ENCODE measurements around the gene PILRA.
"Not testable (repeated sequence)": the region's sequence is repeated elsewhere in the genome, so short reads cannot be mapped to it uniquely, and the experiment has no call there.

The PILRA gene

GRCh38 chr7:100373261-100373831 is at the start of gene PILRA:
Gene PILRA (plus strand): TSS chr7:100373487. CDS start chr7:100373657, 170 bp downstream.
- Mint-ChIP-seq H3K36me3 (ENCODE audit: low read depth) (no peaks in the 10 kb centered on the region), H3K4me1 (ENCODE audit: low read depth) (peaks cover 47% of the 10 kb centered on the region), H3K27me3 (no peaks in the 10 kb centered on the region), H3K27ac (peak within 1 kb of the TSS; percentile 87), H3K9me3 (no peaks in the 10 kb centered on the region), H3K4me3 (no peak within 1 kb of the TSS)

DNA sequence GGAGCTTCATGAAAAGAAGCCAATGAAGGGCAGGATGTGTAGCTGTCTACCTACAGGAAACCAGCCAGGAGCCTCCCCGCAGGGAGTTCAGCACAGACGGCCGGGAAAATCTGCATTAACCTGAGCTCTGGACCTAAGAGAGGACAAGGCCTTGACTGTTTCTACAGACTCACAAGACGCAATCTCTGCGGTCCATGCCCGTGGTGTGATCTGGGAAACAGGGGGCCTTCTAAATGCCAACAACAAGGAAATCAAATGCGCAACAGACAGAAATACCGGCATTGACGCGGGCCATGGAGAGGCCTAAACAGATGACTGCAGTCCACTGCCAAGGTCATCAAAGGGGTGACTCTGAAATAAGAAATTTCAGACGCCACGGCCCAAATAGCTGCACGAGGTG is 49.1 kb upstream of the PILRA start:
- not testable (repeated sequence) for H3K9me3 Mint-ChIP-seq; H3K27ac Mint-ChIP-seq; H3K4me1 Mint-ChIP-seq (ENCODE audit: low read depth); H3K27me3 Mint-ChIP-seq; H3K4me3 Mint-ChIP-seq
- peaks cover 33% of the 10 kb centered on the region for H3K36me3 Mint-ChIP-seq (ENCODE audit: low read depth)

DNA sequence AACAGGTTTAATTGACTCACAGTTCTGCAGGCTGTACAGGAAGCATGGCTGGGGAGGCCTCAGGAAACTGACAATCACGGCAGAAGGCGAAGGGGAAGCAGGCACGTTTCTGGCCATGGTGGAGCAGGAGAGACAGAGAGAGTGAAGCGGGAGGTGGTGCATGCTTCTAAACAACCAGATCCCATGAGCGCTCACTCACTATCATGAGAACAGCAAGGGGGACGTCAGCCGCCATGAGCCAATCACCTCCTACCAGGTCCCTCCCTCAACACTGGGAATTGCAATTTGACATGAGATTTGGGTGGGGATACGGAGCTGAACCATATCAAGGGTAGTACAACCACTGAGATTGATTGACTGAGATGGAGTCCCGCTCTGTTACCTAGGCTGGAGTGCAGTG is 47.6 kb upstream of the PILRA start:
- peaks cover 38% of the 10 kb centered on the region for H3K36me3 Mint-ChIP-seq (ENCODE audit: low read depth)
- not testable (repeated sequence) for H3K4me1 Mint-ChIP-seq (ENCODE audit: low read depth); H3K27ac Mint-ChIP-seq; H3K4me3 Mint-ChIP-seq; H3K9me3 Mint-ChIP-seq; H3K27me3 Mint-ChIP-seq

DNA sequence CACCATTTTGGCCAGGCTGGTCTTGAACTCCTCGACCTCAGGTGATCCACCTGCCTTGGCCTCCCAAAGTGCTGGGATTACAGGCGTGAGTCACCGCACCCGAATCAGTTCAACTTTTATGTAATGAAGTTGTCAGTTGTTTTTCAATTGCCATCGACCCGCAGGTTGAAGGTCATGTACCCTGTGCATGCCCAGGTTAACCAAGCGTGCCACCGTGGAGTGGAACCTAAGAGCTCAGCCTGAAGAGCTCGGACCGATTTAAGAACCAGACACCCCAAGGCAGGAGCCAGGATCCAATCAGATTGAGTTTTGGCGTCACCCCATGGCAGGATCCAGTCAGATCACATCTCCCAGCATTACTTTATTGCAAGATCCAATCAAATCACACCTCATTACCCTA is 46.4 kb upstream of the PILRA start:
- H3K9me3 Mint-ChIP-seq; H3K27me3 Mint-ChIP-seq; H3K4me3 Mint-ChIP-seq; H3K4me1 Mint-ChIP-seq (ENCODE audit: low read depth); H3K27ac Mint-ChIP-seq: not testable (repeated sequence)
- H3K36me3 Mint-ChIP-seq (ENCODE audit: low read depth), result peaks cover 38% of the 10 kb centered on the region

DNA sequence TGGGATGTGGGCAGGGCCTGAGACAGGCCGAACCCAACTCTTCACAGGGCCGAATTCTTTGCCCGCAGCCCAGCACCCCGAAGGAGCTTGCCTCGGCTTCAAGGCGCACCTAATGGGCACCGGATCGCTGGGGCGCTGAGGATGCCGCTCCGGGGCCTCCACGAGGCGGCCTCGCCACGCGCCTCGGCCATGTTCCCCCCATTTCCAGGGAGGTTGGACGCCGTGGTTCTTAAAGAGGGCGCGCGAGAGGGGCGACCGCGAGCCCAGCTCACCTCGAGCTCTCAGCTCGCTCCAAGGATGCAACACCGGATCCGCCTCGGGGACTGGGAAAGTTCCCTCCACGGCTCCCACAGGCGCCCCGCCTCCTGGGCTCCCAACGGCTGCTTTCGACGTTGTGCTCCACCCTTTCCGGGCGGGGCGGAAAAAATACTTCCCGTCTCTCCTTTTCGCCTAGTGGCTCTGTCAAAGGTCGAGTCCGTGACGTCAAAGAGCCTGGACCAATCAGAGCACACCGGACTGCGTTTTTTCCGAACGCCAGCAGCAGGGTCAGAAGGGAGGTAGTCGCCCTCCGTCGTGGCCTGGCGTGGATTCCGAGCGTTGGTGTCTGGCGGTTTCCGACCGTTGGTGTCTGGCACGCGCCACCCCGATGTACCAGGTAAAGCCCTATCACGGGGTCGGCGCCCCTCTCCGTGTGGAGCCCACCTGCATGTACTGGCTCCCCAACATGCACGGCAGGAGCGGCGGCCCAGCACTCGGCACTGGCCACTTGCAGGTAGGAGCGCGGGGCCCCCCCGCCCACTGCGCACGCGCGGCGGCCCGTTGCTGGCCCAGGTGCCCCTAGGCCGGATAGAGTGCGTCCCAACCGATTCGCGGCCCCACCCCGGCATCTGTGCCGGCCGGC is 37.5 kb upstream of the PILRA start:
- not testable (repeated sequence) for H3K9me3 Mint-ChIP-seq, H3K27me3 Mint-ChIP-seq
- H3K36me3 Mint-ChIP-seq (ENCODE audit: low read depth), result peaks cover 36% of the 10 kb centered on the region
- H3K4me3 Mint-ChIP-seq, result peak overlapping the region; percentile 95
- peak overlapping the region; percentile 92 for H3K27ac Mint-ChIP-seq
- H3K4me1 Mint-ChIP-seq (ENCODE audit: low read depth), result peaks cover 43% of the 10 kb centered on the region

DNA sequence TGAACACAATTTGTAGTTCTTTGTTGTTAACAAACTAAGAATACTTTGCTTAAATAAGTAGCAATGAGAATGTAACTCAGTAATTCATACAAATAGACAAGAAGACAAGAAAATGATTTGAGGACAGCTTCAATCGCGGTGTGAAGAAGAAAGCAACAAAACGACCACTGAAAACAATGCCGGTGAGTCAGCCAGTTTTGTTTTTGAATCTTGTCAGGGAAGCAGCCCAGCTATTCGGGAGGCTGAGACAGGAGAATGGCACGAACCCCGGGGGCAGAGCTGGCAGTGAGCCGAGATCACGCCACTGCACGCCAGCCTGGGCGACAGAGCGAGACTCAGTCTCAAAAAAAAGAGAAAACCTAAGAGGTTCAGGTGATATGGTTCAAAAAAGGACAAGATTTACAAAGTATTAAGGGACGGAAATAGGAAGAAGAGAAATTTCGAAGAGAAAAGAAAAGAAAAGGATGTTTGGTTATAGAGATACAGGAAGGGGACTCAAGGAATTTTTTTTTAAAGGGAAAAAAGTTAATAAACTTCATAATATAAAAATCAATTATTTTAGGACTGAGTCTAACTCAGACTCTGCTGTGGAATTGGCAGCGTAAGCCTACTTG is 35.1 kb upstream of the PILRA start:
- Mint-ChIP-seq H3K4me3 (peak overlapping the region; percentile 81), H3K4me1 (ENCODE audit: low read depth) (peaks cover 56% of the 10 kb centered on the region), H3K36me3 (ENCODE audit: low read depth) (peaks cover 50% of the 10 kb centered on the region), H3K27ac (peak overlapping the region; percentile 67)
- H3K27me3 Mint-ChIP-seq, H3K9me3 Mint-ChIP-seq: not testable (repeated sequence)

DNA sequence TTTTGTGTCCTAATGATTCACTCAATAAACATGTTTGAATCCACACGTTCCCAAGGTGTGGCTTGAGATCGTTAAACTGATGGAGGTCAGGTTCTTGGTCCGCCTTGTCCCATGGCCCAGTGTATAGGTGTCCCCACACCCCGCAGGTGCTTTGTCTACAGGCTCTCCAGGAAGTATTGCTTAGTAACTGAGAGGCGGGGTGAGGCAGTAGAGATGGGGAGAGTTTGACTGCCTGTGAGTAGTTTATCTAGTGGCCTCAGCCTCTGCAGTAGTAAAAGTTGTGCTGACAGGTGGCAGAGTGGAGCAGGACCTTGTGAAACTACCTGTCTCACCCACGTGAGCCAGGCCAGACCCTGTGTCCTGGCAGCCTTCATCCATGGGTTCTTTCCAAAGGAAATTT is 32.0 kb upstream of the PILRA start:
- Mint-ChIP-seq H3K27ac (peak overlapping the region; percentile 54), H3K36me3 (ENCODE audit: low read depth) (peaks cover 55% of the 10 kb centered on the region), H3K4me1 (ENCODE audit: low read depth) (peaks cover 70% of the 10 kb centered on the region)
- not testable (repeated sequence) for H3K27me3 Mint-ChIP-seq, H3K9me3 Mint-ChIP-seq, H3K4me3 Mint-ChIP-seq

DNA sequence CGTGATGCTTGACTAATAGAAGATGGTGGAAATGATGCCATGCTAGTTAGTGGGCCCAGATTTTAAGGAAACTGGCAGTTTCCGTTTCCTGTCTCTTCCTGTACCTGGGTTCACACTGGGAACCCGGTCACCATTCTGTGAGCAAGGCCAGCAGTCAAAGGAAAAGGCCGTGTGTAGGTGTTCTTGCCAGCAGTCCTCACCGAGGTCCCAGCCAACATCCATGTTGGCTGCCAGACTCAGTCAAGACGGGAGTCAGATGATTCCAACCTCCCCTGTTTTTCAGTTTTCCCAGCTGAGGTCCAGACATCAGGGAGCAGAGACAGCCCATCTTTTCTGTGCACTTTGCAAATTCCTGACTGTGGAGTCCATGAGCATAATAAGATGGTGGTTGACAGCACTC is 30.5 kb upstream of the PILRA start:
- H3K27me3 Mint-ChIP-seq, result no peaks in the 10 kb centered on the region
- no peaks in the 10 kb centered on the region for H3K9me3 Mint-ChIP-seq
- H3K4me1 Mint-ChIP-seq (ENCODE audit: low read depth), result peaks cover 67% of the 10 kb centered on the region
- H3K4me3 Mint-ChIP-seq, result no peak overlapping the region
- peaks cover 65% of the 10 kb centered on the region for H3K36me3 Mint-ChIP-seq (ENCODE audit: low read depth)
- peak overlapping the region; percentile 61 for H3K27ac Mint-ChIP-seq

DNA sequence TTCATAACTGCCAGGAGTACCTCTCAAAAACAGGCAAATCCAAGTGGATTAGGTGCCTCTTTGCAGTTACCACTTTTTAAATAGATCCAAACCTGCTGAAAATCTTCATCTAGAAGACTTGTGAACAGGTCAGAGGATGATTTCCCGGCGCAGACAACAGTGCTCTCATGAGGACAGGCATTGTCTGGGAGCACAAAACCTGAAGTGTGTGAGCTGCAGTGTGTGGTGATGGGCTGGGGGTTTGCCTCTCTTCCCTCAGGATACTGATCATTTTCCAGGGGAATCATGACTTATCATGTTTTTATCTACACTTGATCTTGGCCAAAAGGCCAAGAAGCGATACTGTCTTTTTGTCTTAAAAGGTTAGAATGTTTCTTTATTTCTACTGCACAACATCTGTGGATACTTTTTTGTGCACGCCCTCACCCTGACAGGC is 29.1 kb upstream of the PILRA start:
- H3K9me3 Mint-ChIP-seq, H3K27me3 Mint-ChIP-seq: not testable (repeated sequence)
- Mint-ChIP-seq H3K27ac (peak overlapping the region; percentile 96), H3K36me3 (ENCODE audit: low read depth) (peaks cover 63% of the 10 kb centered on the region), H3K4me1 (ENCODE audit: low read depth) (peaks cover 54% of the 10 kb centered on the region), H3K4me3 (peak overlapping the region; percentile 71)

- H3K36me3 Mint-ChIP-seq (ENCODE audit: low read depth), result peaks cover 63% of the 10 kb centered on the region
- peak overlapping the region; percentile 96 for H3K27ac Mint-ChIP-seq
- not testable (repeated sequence) for H3K27me3 Mint-ChIP-seq, H3K9me3 Mint-ChIP-seq
- H3K4me1 Mint-ChIP-seq (ENCODE audit: low read depth), result peaks cover 49% of the 10 kb centered on the region
- H3K4me3 Mint-ChIP-seq, result peak overlapping the region; percentile 71
Observed at GRCh38 chr7:100344560-100345287, 28.6 kb upstream of the PILRA start.

- H3K36me3 Mint-ChIP-seq (ENCODE audit: low read depth), result peaks cover 66% of the 10 kb centered on the region
Observed at GRCh38 chr7:100345288-100345672, 28.0 kb upstream of the PILRA start.

DNA sequence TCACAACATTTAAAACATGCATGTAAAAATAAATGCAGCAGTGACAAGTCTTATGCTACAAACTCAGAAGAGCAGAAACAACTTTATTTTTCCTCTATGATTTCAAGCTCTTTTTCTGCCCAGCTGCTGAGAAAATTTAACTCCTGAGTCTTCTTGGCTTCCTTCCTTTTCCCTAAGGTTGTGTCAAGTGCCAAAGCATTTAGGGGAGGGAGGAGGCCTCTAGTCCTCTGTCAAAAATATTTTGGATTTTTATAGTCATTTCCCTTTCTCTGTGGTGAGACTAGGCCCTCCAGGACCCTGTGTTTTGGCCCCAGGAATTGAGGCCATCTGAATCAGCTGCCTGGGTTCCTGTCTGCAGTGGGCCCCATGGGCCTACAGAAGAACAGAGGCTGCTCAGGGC is 26.4 kb upstream of the PILRA start:
- Mint-ChIP-seq H3K27me3 (no peaks in the 10 kb centered on the region), H3K9me3 (no peaks in the 10 kb centered on the region), H3K36me3 (ENCODE audit: low read depth) (peaks cover 66% of the 10 kb centered on the region), H3K27ac (peak overlapping the region; percentile 66), H3K4me1 (ENCODE audit: low read depth) (peaks cover 57% of the 10 kb centered on the region), H3K4me3 (no peak overlapping the region)

More at GRCh38 chr7:100345288-100345672, 28.0 kb upstream of the PILRA start:
- not testable (repeated sequence) for H3K4me3 Mint-ChIP-seq, H3K9me3 Mint-ChIP-seq, H3K27me3 Mint-ChIP-seq
- H3K27ac Mint-ChIP-seq, result peak overlapping the region; percentile 96
- H3K4me1 Mint-ChIP-seq (ENCODE audit: low read depth), result peaks cover 49% of the 10 kb centered on the region

DNA sequence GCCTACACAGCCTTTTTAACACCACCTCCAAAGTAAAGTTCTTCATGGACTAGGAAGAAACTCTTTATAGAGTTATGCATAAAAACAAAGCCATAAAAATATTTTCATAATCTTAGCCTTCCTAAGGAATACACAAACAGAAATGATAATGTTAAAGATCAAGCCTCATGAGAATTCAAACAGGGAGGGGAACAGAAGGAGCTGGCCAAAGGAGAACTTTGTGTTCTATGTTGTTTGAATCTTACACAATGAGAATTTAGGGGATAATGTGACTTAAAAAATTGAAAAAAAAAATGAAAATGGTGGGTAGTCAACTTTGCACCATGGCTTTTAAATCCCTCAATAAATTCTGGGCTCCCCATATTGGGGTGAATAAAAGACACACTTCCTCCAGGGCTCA is 24.5 kb upstream of the PILRA start:
- Mint-ChIP-seq H3K36me3 (ENCODE audit: low read depth) (peaks cover 63% of the 10 kb centered on the region), H3K27me3 (no peaks in the 10 kb centered on the region), H3K4me3 (no peak overlapping the region), H3K4me1 (ENCODE audit: low read depth) (peaks cover 59% of the 10 kb centered on the region), H3K27ac (no peak overlapping the region), H3K9me3 (no peaks in the 10 kb centered on the region)

DNA sequence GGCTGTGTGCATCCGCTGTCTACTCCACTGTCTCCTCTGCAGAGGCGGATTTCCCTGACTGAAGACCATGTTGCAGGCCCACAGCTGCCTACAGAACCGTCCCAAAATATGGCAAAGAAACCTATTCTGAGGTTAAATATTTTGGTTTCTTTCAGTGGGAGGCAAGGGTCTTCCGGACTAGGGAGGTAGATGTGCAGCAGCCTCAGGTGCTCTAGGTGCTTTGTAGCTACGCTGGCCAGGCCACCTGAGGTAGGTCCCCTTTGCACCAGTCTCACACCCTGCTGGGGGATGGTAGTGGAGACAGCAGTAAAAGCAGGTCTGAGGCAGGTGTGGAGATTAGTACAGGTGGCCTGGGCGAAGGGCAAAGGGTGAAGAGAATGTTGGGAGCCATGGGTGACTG is 23.5 kb upstream of the PILRA start:
- Mint-ChIP-seq H3K27ac (no peak overlapping the region), H3K4me1 (ENCODE audit: low read depth) (peaks cover 54% of the 10 kb centered on the region), H3K27me3 (no peaks in the 10 kb centered on the region), H3K9me3 (no peaks in the 10 kb centered on the region), H3K4me3 (no peak overlapping the region), H3K36me3 (ENCODE audit: low read depth) (peaks cover 61% of the 10 kb centered on the region)

- H3K27ac Mint-ChIP-seq, result peak overlapping the region; percentile 45
- peaks cover 44% of the 10 kb centered on the region for H3K4me1 Mint-ChIP-seq (ENCODE audit: low read depth)
- no peak overlapping the region for H3K4me3 Mint-ChIP-seq
- no peaks in the 10 kb centered on the region for H3K27me3 Mint-ChIP-seq
- H3K9me3 Mint-ChIP-seq, result no peaks in the 10 kb centered on the region
- H3K36me3 Mint-ChIP-seq (ENCODE audit: low read depth), result peaks cover 62% of the 10 kb centered on the region
Observed at GRCh38 chr7:100351657-100352058, 21.6 kb upstream of the PILRA start.

All from stimulated activated naive CD8-positive, alpha-beta T cell treated with anti-CD3 and anti-CD28 coated beads, Interleukin-15, Interleukin-2, amounts not matched to agents 100 ng/mL and 50 ng/mL, for 24 hours (primary cell).